HepG2 (cell line): ENCODE data around the gene STUB1. TPM values are rescaled to one million over a fixed set of nuclear protein-coding genes. Genes with fewer than 3 reads are reported as not detected.

Experiments
- ATAC-seq: fragments of 200-7000 bp; cut with Tn5 transposase; 3 replicates; pipeline ENCODE4 v1.9.1; 2020; ENCODE audit warnings: mild to moderate bottlenecking, moderate library complexity
- BruUV-seq: library from RNA; stranded (reverse); fragments of 400-500 nt; replicated peaks from 2 replicates; lab custom pipeline; 2021; lab: Mats Ljungman, UMichigan
- CTCF ChIA-PET: fragments of 300-600 bp; formaldehyde crosslinking; extraction: SDS; loops from one replicate; lab custom pipeline; 2021; ENCODE audit warnings: low total read pairs, inconsistent platforms, low intra/inter-chr PET ratio; lab: Yijun Ruan, JAX
- POLR2A ChIA-PET: fragments of 350-600 bp; sonication (Branson Sonifier 250); formaldehyde crosslinking; loops from one replicate; lab custom pipeline; 2020; ENCODE audit warnings: antibody characterized with exemption, inconsistent platforms; lab: Yijun Ruan, JAX
- DNase-seq: peaks from one replicate; pipeline ENCODE4 v3.0.0-alpha.2; 2015; ENCODE audit warnings: low spot score
- FAIRE-seq: peaks from 3 replicates; lab custom pipeline; 2011; peaks lifted over from hg19 to GRCh38; lab: Jason Lieb, UNC
- H2AFZ ChIP-seq: one replicate; pipeline ENCODE4 v1.6.1; 2011; ENCODE audit warnings: low read length, inconsistent platforms
- H3K27ac ChIP-seq: fragments of 300-600 bp; 3 replicates; pipeline ENCODE4 v1.8.0; 2011; ENCODE audit warnings: mixed run types, mild to moderate bottlenecking, mixed read lengths, low read length, inconsistent platforms; ENCODE audit not compliant: insufficient read depth; ENCODE audit errors: extremely low read length
- H3K27me3 ChIP-seq, 2 experiments: fragments of 200-600 bp in 1 of 2; 2 replicates in 1 of 2; 3 replicates in 1 of 2; pipeline versions ENCODE4 v1.6.0 to v1.8.0; 2011; ENCODE audit warnings: low read length in 2 of 2, mild to moderate bottlenecking in 2 of 2, moderate library complexity in 2 of 2, inconsistent platforms in 1 of 2; ENCODE audit not compliant: insufficient read depth in 2 of 2, control insufficient read depth in 1 of 2
- H3K36me3 ChIP-seq, 2 experiments: fragments of 200-600 bp in 1 of 2; replicated peaks in 1 of 2; 2 replicates in 1 of 2; 3 replicates in 1 of 2; pipeline versions ENCODE4 v1.5.1 to v1.8.0; 2011; ENCODE audit warnings: low read length in 2 of 2, inconsistent platforms in 1 of 2; ENCODE audit not compliant: insufficient read depth in 2 of 2, control insufficient read depth in 1 of 2
- H3K4me1 ChIP-seq: 2 replicates; pipeline ENCODE4 v1.5.1; 2012; ENCODE audit warnings: low read length, inconsistent platforms; ENCODE audit not compliant: insufficient read depth
- H3K4me2 ChIP-seq: 2 replicates; pipeline ENCODE4 v1.6.0; 2011; ENCODE audit warnings: low read depth, low read length, inconsistent platforms
- H3K4me3 ChIP-seq, 3 experiments: fragments of 200-600 bp in 1 of 3; sonication (generic), shearing (Covaris generic) in 1 of 3; replicated peaks in 1 of 3; 2 replicates each; pipeline ENCODE4 v1.5.1; 2011 to 2016; ENCODE audit warnings: low read length in 3 of 3, inconsistent platforms in 2 of 3, low read depth in 2 of 3, mild to moderate bottlenecking in 2 of 3, control low read depth in 1 of 3, mixed read lengths in 1 of 3; ENCODE audit not compliant: insufficient read depth in 1 of 3
- H3K79me2 ChIP-seq: one replicate; pipeline ENCODE4 v1.6.1; 2011; ENCODE audit warnings: low read length, inconsistent platforms; ENCODE audit not compliant: insufficient read depth
- H3K9ac ChIP-seq: 2 replicates; pipeline ENCODE4 v1.6.0; 2011; ENCODE audit warnings: mild to moderate bottlenecking, low read depth, low read length, inconsistent platforms; ENCODE audit not compliant: insufficient read depth
- H3K9me3 ChIP-seq: 2 replicates; pipeline ENCODE4 v1.5.1; 2012; ENCODE audit warnings: mild to moderate bottlenecking, low read length
- H4K20me1 ChIP-seq: 2 replicates; pipeline ENCODE4 v1.6.0; 2011; ENCODE audit warnings: inconsistent platforms, mild to moderate bottlenecking, low read length, moderate library complexity; ENCODE audit not compliant: insufficient read depth
- E2F2 ChIP-seq: sonication (generic); formaldehyde crosslinking; IDR thresholded peaks from 2 replicates; pipeline ENCODE4 v1.4.0; 2020; ENCODE audit warnings: missing genetic modification reagents, borderline replicate concordance
- ELF3 ChIP-seq: IDR thresholded peaks from 2 replicates; pipeline ENCODE4 v1.6.1; 2016; ENCODE audit warnings: missing genetic modification reagents, missing compliant biosample characterization
- GFI1 ChIP-seq: sonication (generic); formaldehyde crosslinking; IDR thresholded peaks from 2 replicates; pipeline ENCODE4 v1.5.0; 2020; ENCODE audit warnings: missing genetic modification reagents, mild to moderate bottlenecking, borderline replicate concordance
- HNRNPL ChIP-seq: fragments of 200-400 bp; formaldehyde crosslinking; IDR thresholded peaks from 2 replicates; pipeline ENCODE4 v1.6.1; 2017; ENCODE audit warnings: mild to moderate bottlenecking, low read depth, low read length
- KLF15 ChIP-seq: sonication (generic); formaldehyde crosslinking; IDR thresholded peaks from 2 replicates; pipeline ENCODE4 v1.8.1; 2023; ENCODE audit warnings: borderline replicate concordance, mild to moderate bottlenecking, inconsistent platforms, missing genetic modification reagents, mixed read lengths
- MAZ ChIP-seq, 2 experiments: sonication (generic) in 1 of 2; formaldehyde crosslinking in 1 of 2; IDR thresholded peaks; 2 replicates each; pipeline versions ENCODE4 v1.5.0 to v1.6.1; 2012 to 2020; ENCODE audit warnings: low read depth in 2 of 2, mild to moderate bottlenecking in 2 of 2, borderline replicate concordance in 1 of 2, improper control_type of control experiment in 1 of 2, low read length in 1 of 2, missing genetic modification reagents in 1 of 2, moderate library complexity in 1 of 2
- MTERF4 ChIP-seq: sonication (generic); formaldehyde crosslinking; IDR thresholded peaks from 2 replicates; pipeline ENCODE4 v1.8.0; 2023; ENCODE audit warnings: mild to moderate bottlenecking, missing genetic modification reagents
- PAXIP1 ChIP-seq: sonication (generic); formaldehyde crosslinking; conservative IDR thresholded peaks from 2 replicates; pipeline ENCODE4 v1.4.0; 2020; ENCODE audit warnings: mild to moderate bottlenecking, missing genetic modification reagents, moderate library complexity
- PLRG1 ChIP-seq: fragments of 450-650 bp; conservative IDR thresholded peaks from 2 replicates; pipeline ENCODE4 v1.6.1; 2016
- RBM39 ChIP-seq: fragments of 200-400 bp; formaldehyde crosslinking; IDR thresholded peaks from one replicate; pipeline ENCODE4 v1.6.1; 2018; ENCODE audit warnings: antibody characterized with exemption, mild to moderate bottlenecking, low read depth, low read length; ENCODE audit not compliant: poor library complexity, severe bottlenecking
- RNF2 ChIP-seq: fragments of 450-650 bp; conservative IDR thresholded peaks from 2 replicates; pipeline ENCODE4 v1.6.1; 2016; ENCODE audit warnings: low read depth
- YEATS2 ChIP-seq: sonication (generic); formaldehyde crosslinking; IDR thresholded peaks from 2 replicates; pipeline ENCODE4 v1.4.0; 2020; ENCODE audit warnings: missing genetic modification reagents, borderline replicate concordance
- ZNF580 ChIP-seq: IDR thresholded peaks from 2 replicates; pipeline ENCODE4 v1.6.1; 2016; ENCODE audit warnings: low read depth, borderline replicate concordance
- ZNF670 ChIP-seq: sonication (generic); formaldehyde crosslinking; IDR thresholded peaks from 2 replicates; pipeline ENCODE4 v1.8.0; 2022; ENCODE audit warnings: mild to moderate bottlenecking, missing genetic modification reagents, borderline replicate concordance
- ZSCAN9 ChIP-seq: IDR thresholded peaks from 2 replicates; pipeline ENCODE4 v1.6.1; 2016; ENCODE audit warnings: borderline replicate concordance
- WGBS: methylation state at CpG from one replicate; pipeline ENCODE4 v1.1.6; 2017; ENCODE audit warnings: low lambda C conversion rate; 5-methylcytosine and 5-hydroxymethylcytosine counted together
- in situ Hi-C: cut with HindIII; loops from 2 replicates; pipeline ENCODE4 v1.10.0; 2017; ENCODE audit warnings: low pct_unique_long_range_greater_than_20kb; ENCODE audit not compliant: extremely low pct_ligation_motif_present
- intact Hi-C: fragments of 100-400 bp; cut with micrococcal nuclease; formaldehyde crosslinking; loops from one replicate; pipeline ENCODE4 v1.10.0; 2022; ENCODE audit not compliant: unreplicated experiment
- polyA plus RNA-seq, 8 experiments: library from polyadenylated mRNA; depleted of rRNA in 3 of 8; stranded (reverse) in 7 of 8; unstranded in 1 of 8; fragments of >200 nt; fragmentation: Illumina TruSeq in 4 of 8; extraction: Trizol in 4 of 8; gene quantifications; 2 replicates each; pipeline versions ENCODE4 v1.2.1 to v1.2.3, GENCODE V29; 2011 to 2016; ENCODE audit warnings: low read depth in 4 of 8, missing spikeins in 1 of 8, mixed read lengths in 1 of 8; ENCODE audit not compliant: insufficient read depth in 1 of 8
- total RNA-seq, 5 experiments: library from RNA; depleted of rRNA; stranded (reverse); fragments of >200 nt; fragmentation: Illumina TruSeq; extraction: Trizol; gene quantifications; 2 replicates each; pipeline ENCODE4 v1.2.3, GENCODE V29; 2016; ENCODE audit warnings: low read depth in 1 of 5

STUB1 gene
- total and polyA plus RNA-seq, 2 of the 13 experiments (the other 11 are each of a cell fraction or from before 2014, with no cell fraction given), result 52.9 to 78.2 TPM

- H3K36me3 ChIP-seq, result no peaks in the 10 kb centered on the region
- no peaks in the 10 kb centered on the region for H3K9me3 ChIP-seq
- ChIA-PET CTCF (no interaction called here), POLR2A (interaction anchor here (0.6 kb wide), 1 partner anchor 10 kb away, joined by 3 read pairs; the partner anchor contains the start of gene METTL26)
- DNase-seq, result peak; percentile 65
- no TSS peak for BruUV-seq
- H4K20me1 ChIP-seq, result peaks cover 4% of the 10 kb centered on the region; the same call in 1 of the 2 replicates
- WGBS, result 81% methylated on average over 20 of the region's 32 CpGs
- intact Hi-C loops (loop anchor here (10.0 kb wide), 1 partner anchor 61 kb away; no protein-coding TSS in a partner anchor), in situ Hi-C loops (no loop called here)
- H3K79me2 ChIP-seq, result peaks cover 31% of the 10 kb centered on the region
- peak overlapping the region; percentile 54 for H3K4me2 ChIP-seq
- FAIRE-seq, result peak; percentile 79
- no peaks in the 10 kb centered on the region for H3K27me3 ChIP-seq
- H2AFZ ChIP-seq, result no peak overlapping the region
- peak overlapping the region; percentile 7; the same call in 1 of the 2 replicates for H3K9ac ChIP-seq
- H3K4me1 ChIP-seq, result peaks cover 78% of the 10 kb centered on the region
- peak overlapping the region; percentile 62 for H3K27ac ChIP-seq
- ATAC-seq, result peak; percentile 9; the same call in 2 of the 3 replicates
- H3K4me3 ChIP-seq, result peak overlapping the region in 2 of 3 experiments; percentile 8 to 31; a peak in 1 of 6 replicates
- TF ChIP-seq GFI1 (CRISPR knock-in tag), result no peak
- TF ChIP-seq MAZ (IDR thresholded peaks at IDR 0.05; ENCODE audit: borderline replicate concordance, low read depth, low read length), result no peak
- TF ChIP-seq MAZ (CRISPR knock-in tag; IDR thresholded peaks at IDR 0.05; ENCODE audit: low read depth), result peak; percentile 75
- TF ChIP-seq HNRNPL, result peak; percentile 91
- TF ChIP-seq ZNF580, result no peak
- TF ChIP-seq ELF3 (CRISPR knock-in tag), result 0 out of 2 replicates have a peak, but pooled peaks have one; percentile 16
- TF ChIP-seq YEATS2 (CRISPR knock-in tag), result no peak
- TF ChIP-seq RBM39, result no peak
- no peak for TF ChIP-seq MTERF4 (CRISPR knock-in tag)
- no peak for TF ChIP-seq ZSCAN9
- TF ChIP-seq PLRG1, result no peak
- TF ChIP-seq KLF15 (CRISPR knock-in tag), result no peak; the same call in 1 of the 2 replicates
- no peak for TF ChIP-seq RNF2
- TF ChIP-seq E2F2 (CRISPR knock-in tag), result no peak
- 0 out of 2 replicates have a peak, but pooled peaks have one; percentile 28 for TF ChIP-seq ZNF670
- TF ChIP-seq PAXIP1 (CRISPR knock-in tag), result peak; percentile 81
Observed at GRCh38 chr16:645852-646678, 34.1 kb upstream of the STUB1 start.
